K562 (cell line): Measurements from ENCODE around the gene DPP8. TPM values are rescaled to one million over a fixed set of nuclear protein-coding genes. Genes with fewer than 3 reads are reported as not detected.
A peak's percentile ranks its signal among the peaks of the same experiment; 100 is the strongest.

ENCODE experiments used
- ATAC-seq: fragments of 200-7000 bp; cut with Tn5 transposase; 3 replicates; pipeline ENCODE4 v1.9.1; 2020; ENCODE audit warnings: moderate library complexity
- BruUV-seq: library from RNA; stranded (reverse); fragments of 400-500 nt; replicated peaks from 2 replicates; lab custom pipeline; 2021; lab: Mats Ljungman, UMichigan
- CTCF ChIA-PET: fragments of 300-600 bp; formaldehyde crosslinking; extraction: SDS; loops from one replicate; lab custom pipeline; 2021; ENCODE audit warnings: low intra/inter-chr PET ratio; lab: Yijun Ruan, JAX
- POLR2A ChIA-PET: fragments of 300-600, 350-650 bp; sonication (Branson Sonifier 250); formaldehyde crosslinking; extraction: SDS; loops from one replicate; lab custom pipeline; 2021; ENCODE audit warnings: antibody characterized with exemption, inconsistent platforms; lab: Yijun Ruan, JAX
- DNase-seq, 4 experiments: peaks; one replicate each; pipeline versions ENCODE4 v3.0.0 to v3.0.0-alpha.2; 2011 to 2018; ENCODE audit warnings: low spot score in 3 of 4, mixed read lengths in 3 of 4; ENCODE audit errors: extremely low read depth in 1 of 4
- FAIRE-seq: peaks from 2 replicates; lab custom pipeline; 2011; peaks lifted over from hg19 to GRCh38; lab: Jason Lieb, UNC
- H2AFZ ChIP-seq: 2 replicates; pipeline ENCODE4 v1.6.0; 2011; ENCODE audit warnings: low read depth, low read length, control low read depth, inconsistent platforms
- H3K27ac ChIP-seq: fragments of 200-600 bp; 3 replicates; pipeline ENCODE4 v1.8.0; 2011; ENCODE audit warnings: low read depth, mild to moderate bottlenecking, control low read depth, inconsistent platforms, low read length, moderate library complexity, mixed read lengths; ENCODE audit errors: extremely low read depth
- H3K27me3 ChIP-seq, 2 experiments: fragments of 300-600 bp in 1 of 2; 2 replicates in 1 of 2; 3 replicates in 1 of 2; pipeline versions ENCODE4 v1.6.0 to v1.8.0; 2011; ENCODE audit warnings: inconsistent platforms in 2 of 2, low read length in 2 of 2, mild to moderate bottlenecking in 1 of 2, mixed read lengths in 1 of 2, moderate library complexity in 1 of 2; ENCODE audit not compliant: control insufficient read depth in 2 of 2, insufficient read depth in 2 of 2
- H3K36me3 ChIP-seq: fragments of 300-600 bp; 3 replicates; pipeline ENCODE4 v1.8.0; 2011; ENCODE audit warnings: mild to moderate bottlenecking, low read length, inconsistent platforms; ENCODE audit not compliant: control insufficient read depth, insufficient read depth
- H3K4me1 ChIP-seq, 2 experiments: fragments of 200-600 bp in 1 of 2; replicated peaks in 1 of 2; 2 replicates in 1 of 2; 3 replicates in 1 of 2; pipeline versions ENCODE4 v1.5.1 to v1.8.0; 2011; ENCODE audit warnings: inconsistent platforms in 2 of 2, low read length in 2 of 2, mild to moderate bottlenecking in 1 of 2, mixed read lengths in 1 of 2, moderate library complexity in 1 of 2; ENCODE audit not compliant: control insufficient read depth in 2 of 2, insufficient read depth in 2 of 2
- H3K4me2 ChIP-seq: 2 replicates; pipeline ENCODE4 v1.6.1; 2011; ENCODE audit warnings: low read length, control low read depth, inconsistent platforms, mixed read lengths; ENCODE audit not compliant: insufficient read depth
- H3K4me3 ChIP-seq: fragments of 200-600 bp; sonication (generic), shearing (Covaris generic); 2 replicates; pipeline ENCODE4 v1.5.1; 2016; ENCODE audit warnings: control low read depth, inconsistent platforms
- H3K79me2 ChIP-seq: fragments of 200-600 bp; 3 replicates; pipeline ENCODE4 v1.8.0; 2011; ENCODE audit warnings: low read length, inconsistent platforms; ENCODE audit not compliant: control insufficient read depth, insufficient read depth
- H3K9ac ChIP-seq, 2 experiments: 2 replicates each; pipeline versions ENCODE4 v1.6.0 to v1.6.1; 2011; ENCODE audit warnings: low read depth in 2 of 2, low read length in 2 of 2, control low read depth in 1 of 2, inconsistent platforms in 1 of 2, mild to moderate bottlenecking in 1 of 2, mixed read lengths in 1 of 2; ENCODE audit not compliant: insufficient read depth in 1 of 2
- H3K9me1 ChIP-seq: one replicate; pipeline ENCODE4 v1.6.0; 2011; ENCODE audit warnings: inconsistent platforms, mild to moderate bottlenecking, low read length, moderate library complexity; ENCODE audit not compliant: control insufficient read depth, insufficient read depth
- H3K9me3 ChIP-seq: replicated peaks from 2 replicates; pipeline ENCODE4 v1.5.1; 2011; ENCODE audit warnings: low read depth, low read length, inconsistent platforms; ENCODE audit not compliant: control insufficient read depth, insufficient read depth
- H4K20me1 ChIP-seq: replicated peaks from 2 replicates; pipeline ENCODE4 v1.6.1; 2011; ENCODE audit warnings: low read length, inconsistent platforms, mixed read lengths; ENCODE audit not compliant: control insufficient read depth, insufficient read depth
- AFF1 ChIP-seq, 2 experiments: fragments of 450-650 bp; IDR thresholded peaks; 2 replicates each; pipeline ENCODE4 v1.6.1; 2018; ENCODE audit warnings: mild to moderate bottlenecking in 2 of 2, low read depth in 1 of 2; ENCODE audit not compliant: partially characterized antibody in 2 of 2
- FOXM1 ChIP-seq, 2 experiments: fragments of 450-650 bp in 1 of 2; sonication (generic) in 1 of 2; formaldehyde crosslinking in 1 of 2; IDR thresholded peaks; 2 replicates each; pipeline versions ENCODE4 v1.6.1 to v1.9.0; 2017 to 2022; ENCODE audit warnings: low read depth in 2 of 2, mild to moderate bottlenecking in 2 of 2, missing genetic modification reagents in 1 of 2, moderate library complexity in 1 of 2
- HNRNPH1 ChIP-seq: fragments of 200-400 bp; formaldehyde crosslinking; optimal IDR thresholded peaks from 2 replicates; pipeline ENCODE3; 2017; ENCODE audit warnings: low read depth, mild to moderate bottlenecking, low read length, moderate library complexity
- MLLT1 ChIP-seq, 2 experiments: fragments of 450-650 bp; IDR thresholded peaks; 2 replicates each; pipeline ENCODE4 v1.6.1; 2016
- POLR2A ChIP-seq: fragments of 450-650 bp; conservative IDR thresholded peaks from 2 replicates; pipeline ENCODE4 v1.6.1; 2016
- SMARCE1 ChIP-seq: fragments of 450-650 bp; IDR thresholded peaks from 2 replicates; pipeline ENCODE4 v1.7.1; 2016; ENCODE audit warnings: mild to moderate bottlenecking
- XRCC3 ChIP-seq: fragments of 450-650 bp; IDR thresholded peaks from 2 replicates; pipeline ENCODE4 v1.6.1; 2017; ENCODE audit warnings: mild to moderate bottlenecking, moderate library complexity
- ZNF224 ChIP-seq: sonication (generic); formaldehyde crosslinking; IDR thresholded peaks from 2 replicates; pipeline ENCODE4 v1.8.0; 2022; ENCODE audit warnings: mild to moderate bottlenecking, missing genetic modification reagents
- ZNF589 ChIP-seq: fragments of 200-800 bp; sonication (Bioruptor generic); IDR thresholded peaks from 2 replicates; pipeline ENCODE4 v1.6.1; 2016; ENCODE audit warnings: low read depth, missing genetic modification characterization, missing compliant biosample characterization
- WGBS: fragments of 100-300 bp; shearing (Covaris generic); methylation state at CpG from one replicate; pipeline ENCODE4 v1.1.6; 2016; ENCODE audit warnings: low coverage, mixed read lengths; ENCODE audit not compliant: insufficient coverage; ENCODE audit errors: missing lambda C conversion rate; 5-methylcytosine and 5-hydroxymethylcytosine counted together
- in situ Hi-C: fragments of 300-500 bp; cut with MboI; formaldehyde crosslinking; loops from 4 replicates; pipeline ENCODE4 v1.15.0; 2018; ENCODE audit warnings: inconsistent platforms, mixed read lengths
- intact Hi-C: fragments of 100-400 bp; cut with micrococcal nuclease; formaldehyde crosslinking; loops from 2 replicates; pipeline ENCODE4 v1.14.2; 2022
- polyA plus RNA-seq, 8 experiments: library from polyadenylated mRNA; depleted of rRNA in 4 of 8; stranded (reverse) in 5 of 8; unstranded in 3 of 8; fragments of >200 nt; fragmentation: Nextera tagmentation in 2 of 8; fragmentation: Illumina TruSeq in 1 of 8; extraction: Ambion mirVana in 2 of 8; extraction: Trizol in 1 of 8; gene quantifications; 2 replicates each; pipeline versions ENCODE4 v1.2.1 to v1.2.3, GENCODE V29; 2011 to 2014; ENCODE audit warnings: inconsistent platforms in 1 of 8, missing spikeins in 1 of 8
- total RNA-seq, 7 experiments: library from RNA; depleted of rRNA in 6 of 7; stranded (reverse); fragments of >200 nt in 6 of 7; fragmentation: Illumina TruSeq in 2 of 7; extraction: Trizol in 2 of 7; gene quantifications; 2 replicates each; pipeline versions ENCODE4 v1.2.1 to v1.2.3, GENCODE V29; 2011 to 2021; ENCODE audit warnings: low replicate concordance in 1 of 7

DPP8 gene
- total and polyA plus RNA-seq, 9 of the 15 experiments (the other 6 are each of a cell fraction or from before 2014, with no cell fraction given): 5.5 to 36.7 (median 20.7) TPM

GRCh38 chr15:65512807-65513416 lies 4.6 kb downstream of the DPP8 start:
- no peaks in the 10 kb centered on the region for H3K9me1 ChIP-seq
- H2AFZ ChIP-seq: no peak overlapping the region
- peak overlapping the region; percentile 64 for H3K4me2 ChIP-seq
- H3K36me3 ChIP-seq: peaks cover 57% of the 10 kb centered on the region
- peak; percentile 82 for FAIRE-seq
- H3K9ac ChIP-seq: peak overlapping the region in 1 of 2 experiments; percentile 57; a peak in 2 of 4 replicates
- intact Hi-C loops: loop anchor here (2.0 kb wide), 1 partner anchor 38 kb away; no protein-coding TSS in a partner anchor
- H3K4me3 ChIP-seq: no peak overlapping the region
- in situ Hi-C loops: no loop called here
- WGBS: 5% methylated on average over 10 of the region's 10 CpGs
- BruUV-seq: no TSS peak
- ATAC-seq: peak; percentile 38
- ChIA-PET CTCF (no interaction called here), POLR2A (interaction anchor here (0.9 to 2.0 kb wide), 9 partner anchors 9 to 215 kb away, joined by 3 to 13 read pairs (median 4); no protein-coding TSS in a partner anchor)
- DNase-seq: peak in 2 of 4 experiments; percentile 26 to 67
- H3K4me1 ChIP-seq: peaks cover 6 to 27% of the 10 kb centered on the region in 2 experiments
- H3K27me3 ChIP-seq: no peaks in the 10 kb centered on the region
- peak overlapping the region; percentile 71 for H3K27ac ChIP-seq
- H4K20me1 ChIP-seq: 0 out of 2 replicates have a peak, but pooled peaks cover 6% of the 10 kb centered on the region
- H3K9me3 ChIP-seq: no peaks in the 10 kb centered on the region
- peaks cover 58% of the 10 kb centered on the region for H3K79me2 ChIP-seq
- peak in 1 of 2 experiments; percentile 58; a peak in 2 of 4 replicates for TF ChIP-seq MLLT1 (IDR thresholded peaks at IDR 0.05)
- TF ChIP-seq SMARCE1: peak; percentile 49; the same call in 1 of the 2 replicates
- TF ChIP-seq HNRNPH1: no peak
- peak; percentile 44; the same call in 1 of the 2 replicates for TF ChIP-seq ZNF589 (CRISPR knock-in tag)
- TF ChIP-seq AFF1 (IDR thresholded peaks at IDR 0.05; ENCODE audit: low read depth in 1 of 2, partially characterized antibody in 2 of 2): peak in 1 of 2 experiments; percentile 20
- 0 out of 2 replicates have a peak, but pooled peaks have one; percentile 34 for TF ChIP-seq ZNF224
- no peak for TF ChIP-seq XRCC3
- peak; percentile 59 for TF ChIP-seq FOXM1 (IDR thresholded peaks at IDR 0.05; ENCODE audit: low read depth)
- TF ChIP-seq FOXM1 (CRISPR knock-in tag; IDR thresholded peaks at IDR 0.05; ENCODE audit: low read depth): no peak
- TF ChIP-seq POLR2A: 0 out of 2 replicates have a peak, but pooled peaks have one; percentile 34
